GM19438 (cell line): ENCODE measurements around the gene CORT.
"Not testable (repeated sequence)": the region's sequence is repeated elsewhere in the genome, so short reads cannot be mapped to it uniquely, and the experiment has no call there.

ENCODE experiments used
- ATAC-seq: cut with Tn5 transposase; IDR thresholded peaks from one replicate; pipeline ENCODE4 v1.9.1; 2021; ENCODE audit warnings: low read depth; ENCODE audit not compliant: unreplicated experiment

Gene CORT

GRCh38 chr1:10437052-10437451 is 12.8 kb upstream of the CORT start:
- ATAC-seq, result no peak

- no peak for ATAC-seq
These were observed 11.1 kb upstream of the CORT start for GRCh38 chr1:10438677-10439163.

GRCh38 chr1:10440305-10440704 is 9.5 kb upstream of the CORT start:
- ATAC-seq, result no peak

GRCh38 chr1:10440794-10441193 is 9.0 kb upstream of the CORT start:
- no peak for ATAC-seq

GRCh38 chr1:10444248-10444647 is 5.6 kb upstream of the CORT start:
- no peak for ATAC-seq

GRCh38 chr1:10444795-10445397 is 4.9 kb upstream of the CORT start:
- no peak for ATAC-seq

GRCh38 chr1:10446790-10447422 is 2.9 kb upstream of the CORT start:
- no peak for ATAC-seq

- ATAC-seq, result no peak
These were observed 454 bp downstream of the CORT start for GRCh38 chr1:10450156-10450814.

GRCh38 chr1:10450836-10451235 is 1.0 kb downstream of the CORT start:
- ATAC-seq, result no peak

GRCh38 chr1:10451287-10451686 is 1.5 kb downstream of the CORT start:
- ATAC-seq, result no peak

- no peak for ATAC-seq
These were observed 6.2 kb downstream of the CORT start for GRCh38 chr1:10456048-10456447.

- no peak for ATAC-seq
These were observed 6.8 kb downstream of the CORT start for GRCh38 chr1:10456661-10457060.

GRCh38 chr1:10457462-10457861 is 7.6 kb downstream of the CORT start:
- ATAC-seq, result not testable (repeated sequence)

- no peak for ATAC-seq
These were observed 8.0 kb downstream of the CORT start for GRCh38 chr1:10457875-10458274.

- ATAC-seq, result no peak
These were observed 9.4 kb downstream of the CORT start for GRCh38 chr1:10459184-10459583.

- no peak for ATAC-seq
These were observed 17.2 kb downstream of the CORT start for GRCh38 chr1:10467078-10467477.

GRCh38 chr1:10470043-10470442 is 20.2 kb downstream of the CORT start:
- no peak for ATAC-seq

GRCh38 chr1:10471411-10472219 is 21.8 kb downstream of the CORT start:
- no peak for ATAC-seq

- no peak for ATAC-seq
These were observed 22.7 kb downstream of the CORT start, which contains the start of gene DFFA for GRCh38 chr1:10472220-10473144. Gene DFFA (minus strand): TSS chr1:10472529. CDS start chr1:10472458, 71 bp downstream.
